Hematopoietic multipotent progenitor cell treated with erythropoietin and hydrocortisone succinate and interleukin-3 and kit ligand, for 8 days (in vitro differentiated cells): ENCODE measurements around the gene RNFT2.
"Not testable (repeated sequence)": the region's sequence is repeated elsewhere in the genome, so short reads cannot be mapped to it uniquely, and the experiment has no call there.

Experiments
- DNase-seq: peaks from one replicate; pipeline ENCODE4 v3.0.0-alpha.2; 2015

Gene RNFT2

DNA sequence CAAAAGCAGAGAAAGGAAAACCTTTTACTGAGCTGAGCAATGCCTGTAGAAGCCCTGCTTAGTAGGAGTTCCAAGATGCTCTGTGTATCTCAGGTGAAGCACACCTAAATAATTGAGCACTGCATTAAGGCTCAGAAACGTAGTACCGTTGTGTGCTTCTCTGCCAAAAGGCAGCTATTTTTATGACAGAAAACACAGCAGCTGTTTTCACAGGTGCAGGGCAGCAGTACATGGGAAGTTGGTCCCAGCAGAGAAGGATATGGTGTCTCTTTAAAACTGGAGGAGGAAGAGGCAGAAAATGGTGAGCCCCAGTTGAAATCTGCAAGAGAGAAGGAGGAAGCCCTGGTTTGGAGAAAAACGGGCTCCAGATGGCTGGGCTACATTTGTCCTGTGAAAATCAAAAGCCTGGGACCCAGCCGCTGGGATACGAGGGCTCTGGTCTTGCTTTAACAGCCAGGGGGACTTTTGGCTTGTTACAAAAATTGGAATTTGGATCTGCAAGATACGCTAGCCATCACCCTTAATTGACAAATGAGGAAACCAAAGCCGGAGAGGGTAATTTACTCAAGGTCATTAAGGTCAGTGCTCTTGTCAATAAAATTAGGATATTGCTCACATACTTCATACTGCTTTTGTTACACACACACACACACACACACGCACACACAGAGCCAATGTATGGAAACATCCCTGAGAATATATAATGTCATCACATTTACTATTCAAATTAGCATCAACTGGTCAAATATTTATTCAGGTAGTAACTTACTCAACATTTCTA, 27.6 kb upstream of the RNFT2 start:
- no peak for DNase-seq

DNA sequence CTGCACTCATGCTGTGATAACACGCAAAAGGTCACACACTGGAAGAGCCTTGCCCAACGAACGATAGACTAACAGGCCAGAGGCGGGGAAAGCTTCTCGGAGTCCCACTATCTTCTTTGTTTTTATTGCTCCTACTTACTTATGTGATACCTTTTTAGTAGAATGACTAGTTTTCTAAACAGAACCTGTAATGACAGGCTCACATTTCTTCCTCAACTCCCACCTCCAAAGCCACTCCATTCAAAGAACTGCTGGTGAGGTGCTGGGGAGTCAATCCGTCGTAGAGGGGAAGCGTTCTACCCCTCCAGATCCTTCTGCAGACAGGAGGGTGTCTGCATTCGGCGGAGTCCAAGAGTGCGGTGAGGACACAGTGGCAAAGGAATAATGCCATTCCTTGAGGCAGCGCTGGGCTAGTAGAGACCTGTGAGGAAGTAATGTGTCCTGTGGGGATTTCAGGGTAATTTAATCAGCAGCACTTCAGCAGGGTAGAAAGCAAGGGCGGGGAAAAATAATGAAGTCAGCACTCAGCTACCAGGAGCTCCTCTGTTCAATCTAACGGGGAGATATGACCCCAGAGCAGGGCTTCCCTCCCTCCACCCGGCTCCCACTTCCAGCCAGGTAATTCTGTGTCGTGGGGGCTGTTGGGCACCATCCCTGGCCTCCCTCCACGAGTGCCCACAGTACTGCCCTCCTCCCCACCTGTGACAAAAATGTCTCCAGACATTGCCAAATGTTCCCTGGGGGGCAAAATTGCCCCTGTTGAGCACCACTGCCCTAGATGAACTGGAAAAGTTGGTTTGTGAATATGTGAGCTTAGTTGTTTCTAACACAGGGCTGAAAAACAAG, 25.4 kb upstream of the RNFT2 start:
- no peak for DNase-seq

DNA sequence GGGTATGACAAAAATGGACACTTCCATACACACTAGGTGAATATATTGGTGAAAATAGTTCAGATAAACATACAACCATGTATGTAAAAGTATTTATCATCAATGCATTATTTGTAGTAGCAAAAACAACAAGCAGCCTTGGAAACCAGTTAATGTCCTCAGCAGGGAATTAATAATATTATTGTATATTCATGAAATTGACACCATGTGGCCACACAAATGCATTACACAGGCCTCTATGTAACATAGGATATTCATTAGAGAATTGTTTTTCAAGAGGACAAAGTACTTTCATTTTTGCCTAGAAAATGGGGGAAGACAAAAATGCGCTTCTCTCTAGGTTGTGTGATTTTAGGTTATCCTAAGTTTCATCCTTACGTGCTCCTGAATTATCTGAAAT, 24.6 kb upstream of the RNFT2 start:
- DNase-seq = no peak

DNA sequence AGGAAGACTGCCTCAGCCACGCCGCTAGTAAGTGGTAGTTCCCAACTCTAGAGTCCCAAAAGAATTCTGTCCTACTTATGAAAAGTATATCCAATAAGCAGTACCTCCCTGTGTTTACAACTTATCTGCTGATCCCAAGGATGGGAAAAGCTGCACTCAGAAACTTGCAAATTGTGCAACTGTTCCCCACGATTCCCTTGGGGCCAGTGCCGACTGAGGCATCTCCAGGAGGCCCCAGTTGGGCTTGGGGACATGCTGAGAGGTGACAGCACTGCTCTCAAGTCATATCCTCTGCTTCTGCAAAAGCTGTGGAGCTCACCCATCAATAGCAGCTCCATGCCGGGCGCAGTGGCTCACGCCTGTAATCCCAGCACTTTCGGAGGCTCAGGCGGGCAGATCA, 23.9 kb upstream of the RNFT2 start:
- DNase-seq = no peak

DNA sequence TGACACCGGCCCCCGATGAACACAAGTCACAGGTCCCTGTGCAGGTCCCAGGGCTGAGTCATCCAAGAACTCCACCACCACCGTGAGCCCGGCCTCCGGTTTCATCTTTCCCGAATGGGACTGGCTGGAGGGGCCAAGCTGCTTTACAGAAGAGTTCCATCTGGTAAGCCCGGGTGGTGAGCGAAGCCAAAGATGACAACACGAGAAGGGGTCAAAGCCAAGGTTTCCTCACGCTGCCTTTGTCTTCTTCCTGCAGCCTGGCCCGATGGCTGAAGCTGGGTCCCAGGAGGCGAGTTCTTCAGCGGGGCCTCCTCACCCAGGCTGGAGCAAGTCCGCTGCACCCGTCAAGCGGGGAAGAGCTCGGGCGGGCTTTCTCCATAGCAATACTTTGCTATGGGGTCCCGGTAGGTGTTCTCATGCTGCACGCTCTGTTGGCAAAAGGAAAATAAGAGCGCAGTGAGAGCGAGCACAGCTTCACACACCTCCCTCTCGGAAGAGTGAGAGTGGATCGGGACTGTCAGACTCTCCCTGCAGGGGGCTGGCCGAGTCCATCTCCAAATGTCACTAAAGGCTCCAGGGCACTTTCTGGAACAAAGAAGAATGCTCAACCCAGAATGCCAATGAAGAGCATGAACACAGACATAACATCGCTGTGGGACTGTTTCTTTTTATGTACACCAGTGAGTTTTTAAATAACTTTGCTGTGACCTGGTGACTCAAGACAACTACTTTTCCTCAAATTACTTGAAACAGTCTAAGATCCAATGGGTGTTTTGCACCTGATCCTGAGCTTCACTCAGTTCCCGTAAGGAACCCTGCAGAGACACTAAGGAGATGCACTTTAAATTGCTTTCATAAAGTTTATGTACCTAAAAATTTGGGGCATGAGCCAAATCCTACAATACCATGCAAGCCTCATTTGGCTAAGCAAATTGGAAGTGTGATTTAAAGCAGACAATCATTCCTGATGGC, 20.4 kb upstream of the RNFT2 start:
- no peak for DNase-seq

DNA sequence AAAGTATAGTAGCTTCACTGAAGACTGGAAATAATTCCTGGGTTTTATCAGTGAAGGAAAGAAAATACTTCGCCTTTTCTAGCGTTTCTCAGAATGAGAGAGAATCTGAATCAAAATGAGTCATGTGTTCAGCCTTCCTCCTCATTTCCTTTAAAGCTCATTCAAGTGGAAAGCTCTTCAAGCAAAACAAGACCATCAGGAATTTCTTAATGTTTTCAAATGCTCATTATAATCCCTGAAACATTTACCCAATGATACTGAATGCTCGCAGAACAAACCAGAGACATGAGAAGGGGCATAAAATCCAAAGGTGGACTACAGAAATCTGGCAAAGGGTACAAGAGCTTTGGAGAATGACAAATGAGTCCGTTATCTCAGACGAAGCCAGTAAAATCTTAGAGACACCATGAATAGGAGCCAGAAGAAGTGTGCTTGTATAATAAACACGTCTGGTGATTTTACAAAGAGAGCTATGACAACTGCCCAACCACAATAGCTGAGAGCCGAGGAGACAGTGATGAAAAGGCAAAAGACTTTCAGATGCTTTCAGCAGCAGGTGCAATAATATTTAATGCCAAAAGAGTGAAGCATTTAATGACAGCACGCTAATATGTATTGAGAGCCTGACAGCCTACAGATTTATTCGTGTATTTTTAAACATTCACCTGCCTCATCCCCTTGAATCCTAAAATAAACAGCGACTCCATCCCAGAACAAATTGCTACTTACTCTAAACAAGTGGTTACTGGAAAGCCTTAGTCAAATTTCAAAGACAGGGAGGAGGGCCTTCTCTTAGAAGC, 19.3 kb upstream of the RNFT2 start:
- no peak for DNase-seq

DNA sequence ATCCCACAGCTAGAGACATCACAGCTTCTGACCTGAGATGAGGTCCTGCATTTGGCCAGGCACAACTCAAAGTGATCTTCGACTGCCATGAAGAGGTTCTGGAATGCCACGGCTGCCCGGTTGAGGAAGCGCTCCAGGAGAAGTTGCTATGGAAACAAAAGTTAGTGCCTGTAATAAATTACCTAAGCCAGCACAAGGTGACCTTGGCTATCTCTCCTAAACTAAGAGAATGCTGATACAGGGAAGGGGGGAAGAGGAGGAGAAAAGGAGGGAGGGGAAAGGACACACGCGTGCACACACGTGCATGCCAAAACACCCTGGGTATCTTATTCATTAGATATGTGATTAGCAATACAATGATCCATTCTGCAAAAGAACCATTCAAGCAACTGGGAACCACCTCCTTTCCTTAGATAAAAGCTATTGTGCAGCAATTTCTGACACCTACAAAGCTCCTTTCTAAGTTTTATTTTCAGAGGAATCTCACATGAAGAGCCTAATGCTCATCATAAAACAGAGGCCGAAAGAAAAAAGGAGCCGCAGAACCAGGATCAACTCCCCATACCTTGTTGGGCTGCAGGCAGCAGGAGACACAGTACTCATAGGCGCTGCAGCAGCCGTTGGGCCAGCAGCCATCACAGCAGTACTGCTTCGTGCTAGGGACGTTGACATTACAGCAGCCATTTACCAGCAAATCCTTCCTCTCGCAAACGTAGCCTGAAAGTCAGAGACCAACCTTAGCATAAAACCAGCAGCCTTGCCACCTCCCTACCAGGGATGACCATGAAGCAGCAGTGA, 18.2 kb upstream of the RNFT2 start:
- no peak for DNase-seq

DNA sequence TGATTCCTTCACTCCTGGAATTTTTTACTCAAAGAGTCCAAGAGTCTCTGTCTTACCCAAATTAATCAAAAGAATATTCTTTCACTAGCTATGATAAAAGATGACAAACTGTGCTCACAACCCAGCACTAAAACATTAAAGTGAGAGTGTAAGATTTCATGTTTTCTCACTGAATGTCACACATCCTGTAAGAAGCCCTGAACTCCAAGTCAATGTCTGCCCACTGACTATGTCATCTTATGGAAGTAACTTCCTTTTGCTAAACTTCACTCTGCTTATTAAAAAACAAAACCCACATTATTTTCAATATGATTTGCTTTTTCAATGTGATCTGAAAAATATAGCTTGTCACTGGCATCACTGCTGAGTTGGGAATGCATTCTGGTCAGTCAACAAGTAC, 15.9 kb upstream of the RNFT2 start:
- no peak for DNase-seq

DNA sequence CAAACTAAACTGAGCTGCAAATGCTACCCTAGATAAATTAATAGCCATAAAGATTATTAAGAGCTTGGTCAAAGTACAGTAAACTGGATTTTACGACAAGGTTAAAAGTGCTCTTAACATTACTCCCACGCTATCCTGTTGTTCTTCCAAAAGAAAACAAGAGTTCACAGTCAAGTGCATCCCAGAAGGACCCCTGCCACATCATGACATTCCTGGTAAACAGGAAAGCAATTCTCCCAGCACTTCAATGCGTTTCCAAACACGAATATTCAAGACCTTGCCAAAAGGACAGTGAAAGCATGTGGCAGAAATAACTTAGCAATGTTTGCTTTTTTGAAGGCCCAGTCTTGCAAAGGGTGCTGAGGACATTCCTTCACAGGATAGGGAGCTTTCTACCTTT, 11.4 kb upstream of the RNFT2 start:
- DNase-seq = no peak

DNA sequence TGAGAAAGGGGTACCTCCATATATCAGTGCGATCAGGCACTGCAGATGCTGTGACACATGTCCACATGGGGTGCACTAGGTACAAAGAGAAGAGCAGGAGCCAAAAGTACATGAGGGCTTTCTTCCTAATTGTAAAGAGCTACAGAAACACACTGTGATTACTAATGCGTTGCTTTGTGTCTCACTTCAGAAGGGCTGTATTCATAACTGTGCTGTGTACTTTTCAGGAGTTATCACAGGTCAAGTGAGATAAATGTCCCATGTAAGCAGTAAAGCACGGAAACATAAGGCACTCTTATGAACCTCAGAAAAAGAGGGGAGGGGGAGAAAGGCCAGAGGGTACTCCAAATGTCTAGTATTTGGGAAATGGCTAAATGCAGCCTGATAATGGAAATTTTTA, 10.9 kb upstream of the RNFT2 start:
- no peak for DNase-seq

DNA sequence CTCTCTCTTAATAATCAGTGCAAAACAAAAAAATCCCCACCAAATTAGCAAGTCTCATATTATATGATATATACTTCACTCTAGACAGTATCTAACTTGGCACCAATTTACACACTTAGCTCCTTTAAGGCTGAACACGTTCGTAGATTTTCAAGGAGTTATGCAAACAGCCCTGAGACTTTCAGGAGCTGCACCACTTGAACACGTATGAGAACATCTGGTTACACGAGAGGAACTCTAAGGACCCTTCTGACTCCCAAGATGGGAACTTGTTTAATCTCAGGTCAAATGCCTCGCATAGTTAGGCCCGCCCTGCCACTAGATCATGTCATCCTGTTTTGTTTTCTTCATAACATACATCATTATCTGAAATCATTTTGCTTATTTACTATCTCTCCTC, 10.2 kb upstream of the RNFT2 start:
- DNase-seq = no peak

DNA sequence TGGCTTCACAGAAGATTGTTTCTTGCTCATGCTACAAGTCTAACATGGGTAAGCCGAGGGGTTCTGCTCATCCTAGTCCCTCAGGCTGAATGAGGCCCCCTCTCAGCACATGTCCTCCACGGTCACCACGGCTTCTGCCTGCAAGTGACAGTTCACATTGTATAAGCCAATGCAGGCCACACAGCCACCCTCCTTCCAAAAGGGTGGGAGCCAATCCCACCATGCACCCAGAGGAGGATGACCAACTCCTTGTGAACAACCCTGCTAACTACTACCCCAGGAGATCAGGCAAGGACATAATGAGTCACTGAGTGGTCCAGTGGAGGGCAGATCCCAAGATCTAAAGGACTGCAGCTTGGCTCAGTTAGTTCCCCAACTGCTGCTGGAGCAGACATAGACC, 6.3 kb upstream of the RNFT2 start:
- DNase-seq = no peak

DNA sequence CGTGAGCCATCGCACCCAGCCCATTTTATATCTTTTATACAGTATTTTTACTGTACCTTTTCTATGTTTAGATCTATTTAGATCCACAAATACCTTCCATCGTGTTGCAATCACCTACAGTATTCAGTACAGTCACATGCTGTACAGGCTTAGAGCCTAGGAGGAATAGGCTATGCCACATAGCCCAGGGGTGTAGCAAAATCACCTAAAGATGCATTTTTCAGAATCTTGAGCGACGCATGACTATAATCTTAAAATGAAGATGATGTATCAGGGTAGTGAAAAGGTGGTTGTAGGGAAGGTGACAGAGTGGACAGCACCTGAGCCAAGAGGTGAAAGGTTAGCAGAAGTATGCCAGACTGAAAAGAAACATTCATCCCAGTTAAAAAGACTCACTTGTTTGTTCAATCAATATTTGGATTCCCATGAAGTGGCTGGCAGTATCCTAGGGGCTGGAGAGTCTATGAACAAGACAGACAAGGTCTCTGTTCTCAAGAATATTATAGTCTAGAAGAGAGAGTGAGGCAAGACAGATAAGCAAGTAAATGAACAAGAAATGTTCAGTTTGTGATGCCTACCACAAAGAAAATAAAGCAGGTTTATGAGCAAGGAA, 3.9 kb upstream of the RNFT2 start:
- DNase-seq = no peak

DNA sequence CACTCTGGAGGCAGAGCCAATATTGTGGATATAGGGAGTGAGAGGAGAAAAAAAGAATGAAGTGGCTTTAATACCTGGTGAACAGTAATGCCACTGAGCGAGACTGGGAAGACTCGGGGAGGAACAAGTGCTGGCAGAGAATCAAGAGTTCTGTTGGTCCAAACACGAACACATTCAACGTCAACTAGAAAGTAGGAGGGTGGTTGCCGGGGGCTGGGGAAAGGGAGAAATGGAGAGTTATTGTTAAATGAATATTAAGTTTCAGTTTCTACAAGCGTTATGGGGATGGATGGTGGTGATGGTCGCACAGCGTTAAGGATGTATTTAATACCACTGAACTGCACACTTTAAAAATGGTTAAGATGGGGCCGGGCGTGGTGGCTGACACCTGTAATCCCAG, 3.0 kb upstream of the RNFT2 start:
- DNase-seq = no peak

DNA sequence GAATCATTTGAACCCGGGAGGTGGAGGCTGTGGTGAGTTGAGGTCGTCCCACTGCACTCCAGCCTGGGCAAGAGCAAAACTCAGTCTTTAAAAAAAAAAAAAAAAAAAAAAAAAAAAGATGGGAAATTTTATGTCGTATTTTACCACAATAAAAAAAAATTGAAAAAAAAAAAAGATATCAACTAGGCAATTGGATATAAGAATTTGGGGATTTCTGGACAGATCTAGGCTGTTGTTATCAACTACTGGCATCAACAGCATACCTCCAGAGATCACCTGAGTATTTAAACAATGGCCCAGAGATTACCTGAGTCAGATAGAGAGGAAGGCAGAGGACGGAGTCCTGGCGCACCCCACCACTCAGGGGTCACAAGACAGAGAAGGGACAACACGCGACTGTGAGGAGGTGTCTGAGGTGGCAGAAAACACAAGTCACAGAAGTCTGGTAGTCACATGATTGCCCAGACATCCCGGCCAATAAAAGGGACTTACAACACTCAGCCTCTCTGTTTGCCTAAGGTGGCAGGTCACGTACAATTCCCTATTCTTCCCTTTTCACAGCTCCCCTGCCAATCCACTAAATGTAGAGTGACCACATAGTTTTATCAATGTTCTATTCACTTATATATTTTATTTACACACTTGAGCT, 2.0 kb upstream of the RNFT2 start:
- DNase-seq = peak; percentile 19

DNA sequence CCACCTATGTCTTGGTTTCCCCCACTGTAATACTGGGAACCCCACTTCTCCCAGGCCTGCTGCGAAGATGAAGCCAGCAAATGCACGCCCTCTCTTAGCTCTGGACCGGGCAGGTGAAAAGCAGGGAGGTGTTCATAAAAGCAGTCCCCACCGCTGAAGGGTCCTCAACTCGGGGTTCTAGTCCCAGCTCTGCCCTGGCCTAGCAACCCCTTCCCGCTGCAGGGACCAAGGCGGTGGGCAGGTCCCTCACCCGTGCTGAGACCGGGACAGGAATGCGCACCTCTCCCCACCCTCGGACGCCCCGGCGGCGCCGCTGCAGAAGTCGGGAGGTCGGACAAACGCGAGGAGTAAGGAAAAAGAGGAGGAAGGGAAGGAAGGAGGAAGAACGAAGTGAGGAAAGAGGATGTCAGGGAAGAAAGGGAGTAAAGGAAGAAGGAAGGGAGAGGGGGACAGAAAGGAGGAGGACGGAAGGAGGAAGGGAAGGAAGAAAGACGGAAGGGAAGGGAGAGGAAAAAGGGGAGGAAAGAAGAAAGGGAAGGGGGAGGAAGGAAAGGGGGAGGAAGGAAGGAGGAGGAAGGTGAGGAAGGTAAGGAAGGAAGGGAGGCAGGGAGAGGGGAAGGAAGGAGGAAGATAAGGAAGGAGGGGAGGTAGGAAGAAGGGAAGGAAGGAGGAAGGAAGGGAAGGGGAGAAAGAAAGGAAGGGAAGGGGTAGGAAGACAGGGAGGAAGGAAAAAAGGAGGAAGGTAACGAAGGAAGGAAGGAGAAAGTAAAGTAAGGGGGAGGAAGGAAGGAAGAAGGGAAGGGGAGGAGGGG, 947 bp upstream of the RNFT2 start:
- DNase-seq = no peak

DNA sequence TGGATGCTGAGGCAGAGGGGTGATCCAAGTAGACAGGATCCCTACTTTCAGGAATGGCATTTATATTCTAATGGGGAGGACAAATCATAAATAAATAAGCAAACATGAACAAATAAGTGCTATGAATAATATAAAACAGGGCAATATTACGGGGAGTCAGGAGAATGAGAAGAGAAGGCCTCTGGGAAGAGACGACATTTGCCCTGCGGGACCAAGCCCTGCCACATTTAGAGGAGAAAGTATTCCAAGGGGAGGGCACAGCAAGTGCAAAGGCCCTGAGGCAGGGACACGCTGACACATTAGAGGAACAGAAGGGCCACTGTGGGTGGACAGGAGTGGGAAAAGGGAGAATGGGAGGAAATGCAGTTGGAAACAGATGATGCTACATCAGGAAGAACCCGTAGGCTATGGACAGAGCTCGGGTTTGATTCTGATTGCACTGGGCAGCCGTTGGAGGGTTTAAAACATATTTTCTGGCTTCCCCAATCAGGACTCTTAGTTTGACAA, 1.3 kb downstream of the RNFT2 start:
- no peak for DNase-seq

DNA sequence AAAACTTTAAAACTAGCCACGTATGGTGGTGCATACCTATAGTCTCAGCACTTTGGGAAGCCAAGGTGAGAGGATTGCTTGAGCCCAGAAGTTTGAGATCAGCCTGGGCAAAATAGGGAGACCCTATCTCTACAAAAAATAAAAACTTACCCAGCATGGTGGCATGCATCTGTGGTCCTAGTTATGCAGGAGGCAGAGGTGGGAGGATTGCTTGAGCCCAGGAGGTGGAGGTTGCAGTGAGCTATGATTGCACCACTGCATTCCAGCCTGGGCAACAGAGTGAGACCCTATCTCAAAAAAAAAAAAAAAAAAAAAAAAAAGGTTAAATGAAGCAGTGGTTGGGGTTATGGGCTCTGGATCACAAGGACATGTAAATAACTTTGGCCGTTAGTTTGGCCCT, 4.7 kb downstream of the RNFT2 start:
- DNase-seq = not testable (repeated sequence)

DNA sequence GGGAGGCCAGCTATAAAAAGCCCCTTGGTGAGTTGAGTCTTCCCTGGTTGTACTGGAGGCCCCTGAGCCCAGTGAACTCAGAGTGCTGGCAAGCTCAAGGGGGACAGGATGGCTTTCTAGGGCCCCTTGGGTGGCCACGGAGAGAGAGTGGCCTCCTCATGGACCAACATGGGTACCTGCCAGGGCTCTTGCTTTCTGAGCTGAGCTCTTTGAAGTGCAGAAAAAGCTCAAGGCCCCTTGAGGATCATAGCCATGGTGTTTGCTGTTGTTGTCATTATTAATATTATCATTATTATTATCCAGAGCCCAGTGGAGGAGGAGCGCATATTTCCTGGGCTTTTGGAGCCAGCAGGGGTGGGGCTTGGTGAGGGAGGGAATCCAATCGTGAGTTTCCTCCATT, 6.7 kb downstream of the RNFT2 start:
- DNase-seq = no peak
